A204.1 (cell line): ENCODE measurements around the gene ZNF622.

Experiments used
- FAIRE-seq: peaks from 2 replicates; lab custom pipeline; 2012; peaks lifted over from hg19 to GRCh38; lab: Jason Lieb, UNC

Gene ZNF622, protein sequence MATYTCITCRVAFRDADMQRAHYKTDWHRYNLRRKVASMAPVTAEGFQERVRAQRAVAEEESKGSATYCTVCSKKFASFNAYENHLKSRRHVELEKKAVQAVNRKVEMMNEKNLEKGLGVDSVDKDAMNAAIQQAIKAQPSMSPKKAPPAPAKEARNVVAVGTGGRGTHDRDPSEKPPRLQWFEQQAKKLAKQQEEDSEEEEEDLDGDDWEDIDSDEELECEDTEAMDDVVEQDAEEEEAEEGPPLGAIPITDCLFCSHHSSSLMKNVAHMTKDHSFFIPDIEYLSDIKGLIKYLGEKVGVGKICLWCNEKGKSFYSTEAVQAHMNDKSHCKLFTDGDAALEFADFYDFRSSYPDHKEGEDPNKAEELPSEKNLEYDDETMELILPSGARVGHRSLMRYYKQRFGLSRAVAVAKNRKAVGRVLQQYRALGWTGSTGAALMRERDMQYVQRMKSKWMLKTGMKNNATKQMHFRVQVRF

DNA sequence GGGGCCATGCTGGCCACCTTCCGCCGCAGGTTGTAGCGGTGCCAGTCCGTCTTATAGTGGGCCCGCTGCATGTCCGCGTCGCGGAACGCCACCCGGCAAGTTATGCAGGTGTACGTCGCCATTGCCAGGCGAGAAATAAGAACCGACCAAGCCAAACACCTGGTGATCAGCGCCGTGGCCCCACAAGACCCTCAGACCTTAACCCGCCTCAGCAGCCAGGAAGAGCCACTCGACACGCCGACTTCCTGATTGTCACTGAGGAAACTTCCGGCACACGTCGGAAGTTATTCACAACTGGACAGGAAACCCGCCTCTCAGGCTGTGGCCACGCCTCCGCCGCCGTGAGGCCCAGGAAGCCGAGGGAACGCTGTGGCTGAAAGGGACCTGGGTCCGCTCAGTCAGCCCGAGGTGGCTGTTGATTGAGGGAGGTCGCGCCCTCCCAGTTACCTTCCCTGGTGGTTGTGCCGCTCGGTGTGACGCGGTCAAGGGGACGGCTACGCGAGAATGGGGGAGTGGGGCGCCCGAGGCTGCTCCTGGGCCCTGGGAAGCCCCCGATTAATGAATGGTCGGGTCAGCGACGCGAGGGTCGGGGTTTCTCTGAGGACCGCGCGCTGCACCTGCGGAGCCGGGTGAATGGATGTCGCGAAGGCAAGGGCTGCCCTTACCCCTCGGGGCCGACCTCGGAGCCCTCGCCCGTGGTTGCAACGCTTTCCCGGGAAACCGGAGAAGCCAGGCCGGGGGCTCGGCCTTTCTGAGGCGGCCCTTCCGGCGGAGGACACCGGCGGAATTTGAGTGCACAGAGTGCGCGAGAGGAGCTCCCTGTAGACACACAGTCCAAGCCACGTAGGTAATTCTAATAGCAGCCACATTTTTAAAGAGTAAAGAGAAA is at the start of gene ZNF622:
Gene ZNF622, minus strand, starts transcription at position 257 of the 889 bp plus-strand sequence. Its CDS starts 135 bp downstream, at position 122.
- no peak for FAIRE-seq

DNA sequence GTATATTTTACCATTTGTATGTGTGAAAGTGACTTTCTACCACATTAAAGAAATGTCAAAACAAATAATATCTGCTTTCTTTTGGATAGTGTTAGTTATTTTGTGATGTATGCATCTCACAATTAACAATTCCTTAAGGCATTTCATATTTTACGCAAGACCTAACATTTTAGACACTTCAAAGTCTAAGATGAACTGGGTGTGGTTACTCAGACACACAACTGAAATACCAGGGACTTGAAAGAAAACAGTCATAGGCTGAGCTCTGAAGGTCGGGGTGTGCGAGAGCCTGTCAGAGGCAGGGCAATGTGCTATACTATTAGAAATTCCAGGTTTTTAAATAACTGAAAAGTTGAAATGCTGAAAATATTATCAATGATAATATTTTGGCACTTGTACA is 44.5 kb upstream of the ZNF622 start:
- no peak for FAIRE-seq

DNA sequence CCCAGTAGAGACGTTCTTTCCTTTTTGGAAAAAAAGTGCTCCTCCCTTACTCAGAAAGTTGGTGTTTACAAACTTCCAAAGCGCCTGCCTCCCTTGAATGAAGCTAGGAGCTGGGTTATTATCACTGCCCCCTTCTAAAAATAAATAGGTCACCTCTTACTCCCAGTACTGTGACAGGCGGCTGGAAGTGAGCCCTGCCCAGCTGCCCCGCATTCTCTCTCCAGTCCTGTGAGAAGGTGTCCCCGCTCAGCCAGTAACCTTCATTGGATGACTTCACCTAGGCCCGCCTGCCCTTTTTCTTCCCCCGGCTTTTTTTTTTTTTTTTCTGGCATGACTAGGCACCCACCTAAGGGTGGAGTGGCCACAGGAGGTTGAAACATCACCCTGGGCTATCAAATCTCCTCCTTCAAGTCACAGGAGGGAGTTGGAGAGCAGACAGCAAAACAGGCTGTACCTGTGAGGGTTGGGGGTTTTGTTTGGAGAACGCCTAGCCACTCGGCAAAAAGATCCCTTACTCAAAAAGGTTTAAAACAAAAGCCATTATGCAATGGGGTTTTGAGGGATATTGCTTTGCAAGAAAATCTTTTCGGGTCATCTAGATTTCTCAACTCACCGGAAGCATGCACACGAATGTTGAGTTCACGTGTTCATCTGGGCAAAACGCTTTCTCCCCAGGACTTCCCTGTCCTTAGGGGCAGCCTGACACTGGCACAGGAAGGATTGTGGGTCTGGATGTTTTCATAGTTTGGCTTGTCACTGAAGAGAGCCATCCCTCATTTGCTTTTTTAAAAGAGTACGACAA is 43.3 kb upstream of the ZNF622 start:
- no peak for FAIRE-seq

DNA sequence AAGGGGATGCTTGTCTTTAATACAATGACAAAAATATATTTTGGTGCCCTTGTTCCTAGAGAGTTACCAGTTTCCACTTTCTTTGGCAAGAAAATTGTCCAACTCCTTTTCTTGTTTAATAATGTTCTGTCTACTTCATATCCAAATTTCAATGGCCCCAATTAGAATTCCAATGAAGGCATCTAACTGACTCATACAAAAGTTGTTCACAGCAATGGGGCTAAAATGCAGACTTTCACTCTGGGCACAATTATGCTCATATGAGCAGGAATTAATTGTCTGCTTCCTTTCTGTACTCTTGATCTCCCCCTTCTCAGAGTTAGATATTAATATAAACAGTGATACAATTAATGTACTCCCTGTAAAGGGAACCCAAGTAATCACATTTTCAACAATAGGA is 42.1 kb upstream of the ZNF622 start:
- no peak for FAIRE-seq

DNA sequence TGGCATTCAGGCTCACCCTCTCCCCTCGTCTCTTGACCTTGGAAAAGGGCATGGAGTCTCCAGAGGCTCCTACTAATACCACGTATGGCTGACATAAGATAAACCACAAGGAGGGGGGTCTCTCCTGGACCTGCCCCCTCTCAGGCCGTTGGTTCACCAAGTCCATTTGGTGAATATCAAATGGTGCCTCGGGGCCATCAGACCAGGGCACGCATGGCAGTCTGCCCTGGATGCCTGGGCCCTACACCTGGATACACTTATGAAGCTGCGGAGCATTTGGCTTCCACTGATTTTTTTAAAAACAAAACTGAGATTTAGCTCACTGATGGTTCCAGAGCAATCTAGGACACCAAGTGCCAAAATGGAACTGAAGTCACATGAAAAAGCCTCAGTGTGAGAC is 40.3 kb upstream of the ZNF622 start:
- FAIRE-seq: no peak

DNA sequence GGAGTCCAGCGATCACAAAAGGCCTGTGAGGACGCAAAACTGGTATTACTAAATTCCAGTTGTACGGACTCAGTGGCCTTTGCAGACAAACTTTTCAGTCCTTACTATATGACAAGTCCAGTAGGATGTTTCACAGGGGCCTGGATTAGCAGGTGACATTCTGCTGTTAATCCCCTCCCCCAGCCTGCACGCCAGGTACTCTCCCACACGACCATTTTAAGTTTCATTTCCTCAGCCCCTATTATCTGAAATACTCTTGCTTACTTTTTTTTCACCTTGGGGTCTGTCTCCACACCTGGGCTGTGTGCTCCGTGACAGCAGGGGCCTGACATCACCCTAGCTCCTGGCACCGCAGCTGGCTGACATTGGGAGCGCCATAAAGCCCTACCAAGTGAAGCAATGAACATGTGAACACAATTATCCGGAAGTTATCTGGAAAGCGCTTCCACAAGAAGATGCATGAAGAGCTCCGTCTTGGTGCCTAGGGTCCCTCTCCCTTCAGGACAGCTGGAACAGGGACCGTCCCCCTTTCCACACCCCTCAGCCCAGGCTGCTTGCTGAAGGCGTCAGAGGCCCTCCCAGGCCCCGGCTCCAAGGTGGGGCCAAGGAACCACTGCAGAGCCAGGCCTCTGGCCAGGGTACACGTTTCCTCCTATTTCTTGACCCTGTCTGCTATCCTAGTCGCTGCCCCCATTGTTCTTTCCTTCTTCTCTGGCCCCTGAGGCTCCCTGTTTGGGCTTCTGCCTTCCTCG is 39.7 kb upstream of the ZNF622 start:
- no peak for FAIRE-seq

DNA sequence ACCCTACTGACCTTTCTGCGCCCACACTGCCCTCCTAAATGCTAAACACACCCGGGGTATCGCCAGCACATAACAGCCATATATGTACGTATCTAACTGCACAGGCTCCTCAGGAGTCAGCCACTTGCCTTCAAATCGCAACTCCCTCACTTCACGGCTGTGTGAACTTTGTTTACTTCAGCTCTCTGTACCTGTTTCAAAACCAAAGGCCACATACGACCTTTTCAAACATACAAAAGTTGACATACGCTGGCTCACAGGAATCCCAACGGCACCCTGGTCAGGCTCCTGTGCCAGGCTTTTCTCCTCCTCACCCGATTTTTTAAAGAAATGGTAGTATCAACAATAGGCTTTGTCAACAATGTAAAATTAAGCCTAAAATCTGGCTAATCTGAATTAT is 39.0 kb upstream of the ZNF622 start:
- FAIRE-seq: no peak

DNA sequence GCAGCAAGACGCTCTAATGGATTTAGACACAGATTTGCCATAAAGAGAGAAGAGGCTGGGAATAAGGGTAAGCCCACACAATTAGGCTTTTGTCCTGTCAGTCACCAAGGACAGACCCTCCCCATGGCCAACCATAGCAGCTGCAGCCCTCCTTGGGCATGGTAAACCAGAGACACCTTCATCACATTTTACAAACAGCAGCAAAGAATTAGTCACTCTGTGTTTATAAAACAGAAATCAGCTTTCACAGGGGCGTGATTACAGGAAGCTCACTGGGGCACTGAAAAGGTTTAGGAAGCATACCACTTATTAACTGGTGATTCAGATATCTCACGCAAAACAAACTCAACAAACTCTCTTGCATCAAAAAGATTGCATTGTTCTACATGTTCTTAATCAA is 37.3 kb upstream of the ZNF622 start:
- no peak for FAIRE-seq

DNA sequence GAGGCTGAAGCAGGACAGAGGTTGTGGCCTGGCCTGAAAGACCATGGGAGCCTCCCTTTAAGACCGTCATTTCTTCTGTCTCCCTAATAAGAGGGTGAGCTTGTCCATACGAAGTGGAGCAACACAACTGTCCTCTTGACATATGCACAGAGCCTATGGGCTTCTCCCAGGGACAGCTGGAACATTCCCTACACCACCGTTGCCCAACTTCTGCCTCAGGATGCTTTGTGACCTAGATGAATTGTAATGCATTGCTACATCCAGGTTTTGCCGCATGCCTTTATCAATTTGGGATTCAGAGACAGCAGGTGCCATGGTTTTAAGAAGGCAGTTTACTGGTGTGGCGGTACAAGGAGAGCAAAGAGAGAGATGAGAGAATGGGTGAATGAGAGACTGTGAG is 34.4 kb upstream of the ZNF622 start:
- FAIRE-seq: no peak

DNA sequence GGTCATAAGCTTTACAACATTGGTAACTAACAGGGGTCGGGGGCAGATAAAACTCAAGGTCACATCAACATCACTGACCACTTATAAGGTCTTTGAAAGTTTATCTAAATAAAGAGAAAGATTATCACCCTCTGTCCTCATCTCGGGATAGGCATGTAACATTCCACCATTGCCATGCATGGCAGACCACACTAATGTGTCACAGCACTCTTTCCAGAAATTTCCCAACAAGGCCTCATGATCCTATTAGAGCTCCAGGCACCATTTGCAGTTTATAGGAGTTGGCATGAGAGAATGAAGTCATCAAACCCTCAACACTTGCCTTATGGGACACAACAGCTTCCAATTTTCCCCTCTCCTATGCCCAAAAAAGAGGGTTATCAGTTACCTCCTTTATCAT is 31.9 kb upstream of the ZNF622 start:
- FAIRE-seq: no peak

DNA sequence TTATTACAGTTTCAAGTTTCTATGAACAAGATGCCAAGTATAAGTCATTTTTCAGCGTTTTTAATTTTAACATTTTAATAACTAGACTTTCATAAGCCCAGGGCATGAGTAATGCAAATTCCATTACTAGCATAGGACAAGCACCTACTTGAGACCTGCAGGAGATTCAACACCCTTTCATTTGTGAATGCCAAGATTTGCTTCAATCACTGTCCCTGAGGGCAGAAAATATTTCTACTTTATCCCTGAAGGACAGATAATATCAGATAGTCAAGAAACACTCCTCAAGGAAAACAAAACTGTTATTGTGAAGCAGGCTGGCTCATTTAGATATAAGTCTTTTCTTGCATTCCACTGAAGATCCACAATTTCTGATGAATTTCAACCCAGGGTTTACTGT is 27.7 kb upstream of the ZNF622 start:
- FAIRE-seq: no peak

DNA sequence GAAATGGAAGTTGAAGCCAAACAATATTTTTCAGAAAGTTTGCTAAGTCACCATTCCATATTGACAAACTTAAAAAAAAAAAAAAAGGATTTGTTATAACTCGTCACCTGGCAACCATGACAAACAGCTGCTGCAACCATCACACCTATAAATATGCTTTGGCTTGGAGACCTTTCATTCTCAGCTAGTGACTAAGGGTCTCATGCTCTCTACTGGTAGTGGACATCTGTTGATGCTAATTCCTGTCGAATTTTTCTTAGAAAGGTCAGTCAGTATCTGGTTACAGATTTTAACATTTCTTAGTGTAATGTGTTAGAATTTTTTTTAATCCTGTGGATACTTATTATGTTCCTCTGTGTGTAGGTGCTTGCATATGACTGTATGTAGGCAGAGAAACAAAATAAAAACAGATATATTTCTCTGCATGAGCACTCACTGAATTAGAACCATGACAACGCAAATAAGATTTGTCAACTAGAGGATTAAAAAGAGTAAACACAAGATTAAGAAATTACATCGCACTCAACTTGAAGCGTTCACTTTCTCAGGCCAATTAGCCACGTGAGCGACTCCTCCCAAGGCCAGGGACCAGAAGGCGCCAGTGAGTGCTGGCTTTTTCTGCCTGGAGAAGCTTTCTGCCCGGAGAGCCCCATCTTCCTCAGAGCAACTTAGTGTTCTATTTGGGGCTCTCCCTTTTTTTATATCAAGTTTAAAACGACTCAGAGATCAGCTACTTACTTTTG is 27.0 kb upstream of the ZNF622 start:
- FAIRE-seq: no peak

DNA sequence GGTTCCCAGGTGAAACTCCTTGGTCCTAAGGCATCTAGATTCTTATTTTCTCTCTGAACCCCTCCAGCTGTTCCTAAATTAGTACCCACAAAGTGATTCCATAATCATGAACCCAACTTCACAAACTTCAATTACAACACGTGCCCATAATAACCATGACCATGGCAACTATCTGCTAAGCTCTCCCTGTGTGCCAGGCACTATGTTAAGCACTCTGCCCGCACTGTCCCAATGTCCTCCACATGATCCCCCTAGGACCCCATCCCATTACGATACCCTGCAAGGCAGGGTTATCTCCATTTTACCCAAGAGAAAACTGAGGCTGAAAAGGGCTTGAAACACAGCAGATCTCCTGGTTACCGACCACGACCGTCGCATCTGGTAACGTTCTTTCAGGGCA is 25.3 kb upstream of the ZNF622 start:
- no peak for FAIRE-seq

DNA sequence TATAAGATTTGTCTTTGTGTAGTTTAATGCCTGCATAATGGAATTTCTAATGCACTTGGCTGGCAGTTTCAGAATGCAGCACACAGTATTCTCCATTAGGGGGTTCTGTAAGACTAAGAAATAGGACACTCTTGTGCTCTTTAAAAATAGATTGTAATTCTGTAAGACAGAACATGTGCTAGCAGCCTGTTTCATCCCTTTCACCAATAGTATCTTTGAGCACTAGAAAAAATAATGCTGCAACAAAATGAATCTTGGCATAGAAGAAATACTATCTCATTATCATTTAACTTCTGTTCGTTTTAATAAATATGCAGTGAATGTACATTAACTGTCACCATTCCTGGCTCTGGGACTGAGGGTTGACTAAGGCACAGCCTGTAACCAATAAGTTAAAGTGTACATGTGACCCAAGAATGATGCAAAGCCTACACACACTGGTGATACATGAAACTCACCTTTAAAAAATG is 23.8 kb upstream of the ZNF622 start:
- peak; percentile 96 for FAIRE-seq

DNA sequence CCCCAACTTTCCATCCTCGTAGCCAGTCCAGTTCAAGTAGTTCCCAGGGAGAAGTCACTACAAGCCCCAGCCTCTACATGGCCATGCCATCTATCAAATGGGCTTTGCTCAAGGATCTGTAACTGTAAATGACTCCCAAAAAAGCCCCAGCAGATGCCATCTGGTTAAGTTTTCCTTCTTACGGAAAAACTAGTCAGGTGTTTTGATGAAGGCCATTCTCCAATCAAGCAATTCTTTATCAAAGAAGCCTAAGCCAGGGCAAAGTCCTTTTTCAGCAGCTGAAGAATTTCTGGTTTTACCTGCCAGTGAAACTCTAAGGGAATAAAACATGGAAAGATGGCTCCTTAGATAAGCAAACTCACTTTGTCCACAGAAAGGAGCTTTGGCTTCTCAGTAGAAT is 21.9 kb upstream of the ZNF622 start:
- FAIRE-seq: no peak

DNA sequence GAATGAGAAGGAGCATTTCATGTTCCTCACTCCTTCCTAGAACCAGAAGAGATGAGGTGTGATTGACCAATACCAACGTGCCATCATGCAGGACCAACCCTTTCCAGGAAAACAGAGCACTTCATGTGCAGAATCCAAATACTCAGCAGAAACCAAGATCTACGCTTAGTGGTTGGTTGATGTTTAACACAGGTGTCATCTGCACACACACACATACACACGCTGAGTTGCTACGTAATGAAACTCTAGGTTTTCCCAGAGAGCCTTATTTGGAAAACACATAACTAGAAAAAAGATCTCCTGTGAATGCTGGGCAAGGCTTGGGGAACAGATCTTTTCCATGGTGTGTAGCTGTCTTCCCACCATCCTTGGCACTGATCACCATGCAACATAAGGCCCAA is 21.1 kb upstream of the ZNF622 start:
- FAIRE-seq: no peak

DNA sequence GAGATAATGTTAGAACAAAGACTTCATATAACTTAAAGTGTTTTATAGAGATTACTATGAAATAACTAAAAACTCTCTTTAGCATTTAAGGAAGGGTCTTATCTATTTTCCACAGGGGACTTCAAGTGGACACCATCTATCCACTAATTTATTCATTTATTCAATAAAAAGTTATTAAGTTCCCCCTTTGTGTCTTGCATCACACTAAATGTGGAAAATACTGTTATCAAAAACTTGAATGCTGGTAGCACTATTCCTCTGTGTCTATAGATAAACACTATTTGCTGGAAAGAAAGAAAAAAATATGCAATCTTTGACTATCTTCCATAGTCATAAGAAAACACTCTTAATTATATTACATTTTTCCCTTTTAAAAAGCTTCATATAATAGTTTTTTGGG is 20.1 kb upstream of the ZNF622 start:
- FAIRE-seq: no peak

DNA sequence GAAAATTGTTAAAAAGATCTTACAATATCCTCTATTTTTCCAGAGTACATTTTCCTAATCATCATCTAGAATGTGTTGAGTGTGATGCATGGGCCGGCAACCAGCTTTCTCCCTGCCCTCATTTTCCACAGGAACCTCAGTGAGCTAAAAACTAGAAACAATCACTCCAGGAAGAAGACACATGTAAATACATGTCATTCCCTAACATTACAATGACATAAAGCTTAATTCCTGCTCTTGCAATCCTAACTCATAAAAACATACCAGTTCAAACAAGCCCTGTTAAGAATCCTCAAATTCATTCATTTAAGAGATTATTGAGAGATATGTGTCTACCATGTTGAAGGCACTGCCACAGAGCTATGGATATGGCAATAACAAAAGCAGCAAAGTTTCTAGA is 18.5 kb upstream of the ZNF622 start:
- no peak for FAIRE-seq

DNA sequence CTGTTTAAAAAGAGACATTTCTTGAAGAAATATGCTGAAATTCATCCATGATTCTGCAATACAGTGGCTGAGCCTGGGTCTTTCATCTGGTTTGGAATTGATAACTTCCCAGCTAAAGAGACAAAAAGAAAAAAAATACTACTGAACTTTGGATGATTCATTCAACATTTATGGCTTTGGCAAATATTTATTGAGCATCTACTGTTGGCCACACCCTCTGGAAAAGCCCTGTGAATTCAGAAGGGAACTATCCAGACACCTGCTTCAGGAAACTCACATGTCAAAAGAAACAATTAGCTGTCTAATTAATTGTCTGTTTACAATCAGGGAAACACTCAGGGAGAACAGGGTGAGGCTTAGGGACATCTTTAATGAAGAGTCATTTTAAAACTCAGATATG is 17.8 kb upstream of the ZNF622 start:
- FAIRE-seq: no peak

DNA sequence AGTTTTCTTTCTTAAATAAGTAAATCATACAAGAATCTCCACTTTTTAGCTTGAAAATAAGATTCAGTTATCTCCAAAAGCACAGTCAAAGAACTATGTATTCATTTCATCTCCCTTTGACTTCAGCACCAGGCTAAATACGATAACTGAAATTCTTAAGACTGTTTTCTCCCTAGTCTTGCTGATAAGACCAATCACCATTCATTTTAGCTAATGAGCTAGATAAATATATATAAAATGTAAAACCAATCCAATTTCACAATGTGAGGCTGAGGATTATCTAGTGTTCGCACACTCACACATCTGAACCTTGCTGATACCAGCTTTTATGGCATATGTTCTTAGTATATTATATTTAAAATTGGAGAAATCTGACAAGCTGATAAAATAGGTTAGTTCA is 17.3 kb upstream of the ZNF622 start:
- FAIRE-seq: no peak
